HT-29 (cell line): ENCODE results near the gene MAOA. TPM values are rescaled to one million over a fixed set of nuclear protein-coding genes. Genes with fewer than 3 reads are reported as not detected.

ENCODE experiments used
- DNase-seq: peaks from one replicate; pipeline ENCODE4 v3.0.0-alpha.2; 2015; ENCODE audit warnings: low spot score
- total RNA-seq: library from RNA; depleted of rRNA; stranded (reverse); fragments of >200 nt; shearing (Covaris generic); gene quantifications from 2 replicates; pipeline ENCODE4 v1.2.3, GENCODE V29; 2014; rRNA removed

The MAOA gene
- 10.9 and 11.8 TPM in 2 replicates for total RNA-seq

GRCh38 chrX:43656005-43656494 lies at the start of gene MAOA:
MAOA (plus strand) TSS chrX:43656299; CDS start chrX:43656342, 43 bp downstream.
- DNase-seq, result peak; percentile 36

- no peak for DNase-seq
Observed at GRCh38 chrX:43612400-43612799, 43.7 kb upstream of the MAOA start.

GRCh38 chrX:43615660-43616059 lies 40.4 kb upstream of the MAOA start:
- DNase-seq, result no peak

- DNase-seq, result no peak
Observed at GRCh38 chrX:43618366-43619205, 37.5 kb upstream of the MAOA start.

- peak; percentile 9 for DNase-seq
Observed at GRCh38 chrX:43619861-43620260, 36.2 kb upstream of the MAOA start.

DNA sequence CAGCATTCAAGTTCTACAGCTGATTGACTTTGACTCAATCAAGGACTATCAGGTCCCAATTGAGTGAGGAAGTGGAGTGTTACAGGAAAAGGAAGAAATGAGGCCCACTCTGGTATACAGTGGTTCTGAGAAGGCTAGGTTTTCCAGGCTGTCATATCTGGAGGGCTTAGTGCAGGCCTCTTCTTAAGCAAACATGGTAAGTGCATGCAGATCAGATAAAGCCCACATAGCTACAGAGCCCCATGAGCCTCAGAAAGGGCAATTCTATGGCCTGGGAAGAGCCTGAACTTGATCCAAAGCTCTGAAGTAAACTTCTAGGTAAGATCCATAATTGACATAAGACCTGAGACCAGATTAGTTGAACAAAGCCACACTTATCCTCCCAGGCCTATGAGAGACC lies 29.0 kb upstream of the MAOA start:
- no peak for DNase-seq

- no peak for DNase-seq
Observed at GRCh38 chrX:43627669-43628068, 28.4 kb upstream of the MAOA start.

DNA sequence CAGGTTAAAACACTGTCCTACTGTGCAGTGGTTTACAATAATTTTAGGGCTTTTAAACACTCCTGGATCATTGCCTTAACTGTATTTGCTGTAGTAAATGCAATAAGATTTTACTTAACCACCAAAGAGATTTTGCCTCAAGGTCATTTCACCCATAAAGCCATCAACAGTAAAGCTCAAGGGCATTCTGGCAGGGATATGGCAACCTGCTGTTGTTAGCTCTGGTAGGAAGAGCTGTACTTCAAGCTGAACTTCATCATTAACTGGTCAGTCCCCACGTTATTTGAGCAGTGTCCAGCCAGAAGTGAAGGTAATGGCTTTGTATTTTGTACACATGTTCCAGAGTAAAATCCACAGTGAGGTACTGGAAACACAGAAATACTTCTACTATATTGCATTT lies 26.9 kb upstream of the MAOA start:
- DNase-seq, result no peak

DNA sequence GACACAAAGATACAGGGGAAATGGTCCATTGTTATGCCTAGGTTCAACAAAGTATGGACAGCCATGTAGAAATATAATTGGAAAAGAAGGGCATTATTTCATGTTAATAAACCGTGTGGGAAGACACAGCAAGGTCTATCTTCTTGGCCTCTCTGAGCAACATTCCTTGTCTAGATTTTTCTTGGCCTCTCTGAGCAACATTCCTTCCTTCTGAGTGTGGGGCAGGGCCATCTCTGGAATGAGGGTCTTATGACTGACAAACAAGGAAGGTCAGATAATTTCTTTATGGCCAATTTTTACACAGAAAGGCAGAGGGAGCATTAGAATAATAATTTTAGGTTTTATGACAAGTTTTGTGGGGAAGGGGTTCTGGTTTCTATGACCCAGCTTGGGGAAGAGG lies 24.3 kb upstream of the MAOA start:
- DNase-seq, result no peak

DNA sequence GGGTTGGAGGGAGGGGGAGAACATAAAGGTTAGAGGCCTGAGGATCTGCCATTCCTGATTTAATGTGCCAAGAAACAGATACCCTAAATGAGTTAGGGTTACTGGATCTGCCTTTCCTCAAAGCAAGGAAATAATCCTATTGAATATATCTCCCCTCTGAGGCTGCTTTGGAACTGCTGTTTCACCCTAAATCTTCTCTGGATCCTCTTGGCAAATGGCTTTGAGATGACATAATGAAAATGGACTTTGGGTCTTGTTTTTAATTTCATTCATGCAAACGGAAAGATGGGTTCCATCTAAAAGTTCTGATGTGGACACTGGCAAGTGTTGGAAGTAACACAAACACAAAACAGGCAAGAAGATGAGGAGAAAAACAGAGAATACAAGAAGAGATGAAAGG lies 23.0 kb upstream of the MAOA start:
- no peak for DNase-seq

GRCh38 chrX:43633757-43634156 lies 22.3 kb upstream of the MAOA start:
- no peak for DNase-seq

DNA sequence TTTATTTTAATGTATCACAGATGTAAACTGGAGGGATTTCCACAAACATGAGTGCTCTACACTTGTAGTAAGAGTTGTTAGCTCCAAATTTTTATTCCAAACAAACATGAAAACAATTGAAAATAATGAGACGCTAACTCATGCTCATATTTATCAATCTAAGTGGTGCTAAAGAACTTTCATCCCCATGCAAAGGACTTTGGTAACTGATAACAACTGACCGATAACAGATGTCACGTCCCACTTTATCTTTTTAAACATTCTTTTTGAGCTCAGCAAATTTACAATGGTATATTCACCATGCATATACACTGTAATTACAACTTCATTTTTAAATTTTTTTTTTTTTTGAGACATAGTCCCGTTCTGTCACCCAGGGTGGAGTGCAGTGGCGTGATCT lies 15.6 kb upstream of the MAOA start:
- no peak for DNase-seq

DNA sequence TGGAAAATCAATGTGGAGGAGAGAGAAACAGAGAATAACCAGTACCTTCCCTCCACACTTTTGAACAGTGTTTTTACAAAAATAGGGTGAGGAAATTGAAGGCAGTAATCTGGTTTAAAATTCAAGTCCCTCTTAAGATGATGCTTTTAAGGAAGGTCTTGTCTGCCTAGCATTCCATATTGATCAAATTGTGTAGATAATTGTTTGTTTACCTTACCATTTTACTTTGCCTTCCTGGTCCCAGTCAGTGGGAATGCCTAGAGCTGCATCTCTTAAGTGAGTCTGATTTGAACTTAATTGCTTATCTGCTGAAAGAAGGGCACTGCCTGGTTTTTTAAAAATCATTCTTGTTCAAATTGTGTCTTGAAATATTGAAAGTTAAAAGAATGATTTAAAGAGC lies 14.4 kb upstream of the MAOA start:
- DNase-seq, result no peak

DNA sequence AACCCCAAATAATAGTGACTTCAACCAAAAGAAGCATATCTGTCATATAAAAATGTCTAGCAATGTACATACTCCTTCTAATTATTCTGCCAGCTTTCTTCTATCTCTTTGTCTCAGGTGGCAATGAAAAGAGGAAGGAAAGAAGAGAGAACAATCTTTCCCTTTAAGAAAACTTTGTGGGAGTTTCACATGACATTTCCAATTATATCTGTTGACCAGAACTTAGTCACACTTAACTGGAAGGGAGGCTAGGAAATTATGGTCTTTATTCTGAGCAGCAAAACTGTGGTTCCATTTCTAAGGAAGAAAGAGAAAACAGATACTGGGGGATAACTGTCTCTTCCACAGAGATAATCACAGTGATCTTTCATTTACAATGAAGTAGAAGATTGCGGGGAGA lies 12.9 kb upstream of the MAOA start:
- DNase-seq, result no peak

DNA sequence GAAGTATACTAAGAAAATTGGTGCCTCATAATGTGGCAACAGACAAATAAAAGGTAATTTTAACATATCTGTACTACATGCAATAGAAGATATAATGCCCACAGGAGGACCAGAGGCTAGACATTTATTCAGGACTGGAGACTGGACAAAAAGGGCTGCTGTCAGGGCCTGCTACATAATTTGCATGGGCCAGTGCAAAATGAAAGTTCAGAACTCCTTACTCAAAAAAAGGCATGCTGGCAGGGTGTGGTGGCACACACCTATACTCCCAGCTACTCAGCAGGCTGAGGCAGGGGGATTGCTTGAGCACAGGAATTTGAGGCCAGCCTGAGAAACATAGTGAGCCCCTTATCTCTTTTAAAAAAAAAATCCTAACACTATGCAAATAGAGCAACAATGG lies 12.4 kb upstream of the MAOA start:
- DNase-seq, result no peak

DNA sequence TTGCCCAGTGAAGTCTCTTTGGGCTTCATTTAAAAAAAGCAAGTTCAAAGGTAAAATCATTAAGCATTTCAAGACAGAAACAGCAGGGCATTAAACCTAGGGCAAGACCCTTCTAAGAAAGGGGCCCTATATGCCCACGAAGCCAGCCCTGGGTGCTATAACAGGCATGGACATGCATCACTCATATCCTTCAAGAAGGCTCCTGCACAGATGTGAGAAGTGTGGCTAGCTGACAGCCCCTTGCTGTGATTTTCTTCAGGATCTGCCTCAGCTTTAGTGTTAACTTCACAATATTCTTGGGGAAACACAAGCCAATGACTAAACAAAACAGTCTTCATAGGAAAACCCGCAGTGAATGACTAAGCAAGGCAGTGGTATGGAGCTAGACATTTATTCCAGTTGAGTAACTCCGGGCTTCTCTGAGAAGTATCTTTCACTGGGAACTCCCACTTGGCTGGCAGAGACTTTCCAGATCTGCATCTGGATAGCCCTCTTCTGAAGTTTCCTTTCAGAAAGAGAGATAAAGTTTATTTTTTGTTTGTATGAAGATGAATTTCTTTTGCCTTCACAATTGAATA lies 11.9 kb upstream of the MAOA start:
- no peak for DNase-seq

GRCh38 chrX:43646800-43647199 lies 9.3 kb upstream of the MAOA start:
- DNase-seq, result no peak

GRCh38 chrX:43654431-43655150 lies 1.5 kb upstream of the MAOA start:
- DNase-seq, result peak; percentile 94

GRCh38 chrX:43655151-43656004 lies 721 bp upstream of the MAOA start:
- peak; percentile 49 for DNase-seq

- DNase-seq, result no peak
Observed at GRCh38 chrX:43657671-43658070, 1.6 kb downstream of the MAOA start.

DNA sequence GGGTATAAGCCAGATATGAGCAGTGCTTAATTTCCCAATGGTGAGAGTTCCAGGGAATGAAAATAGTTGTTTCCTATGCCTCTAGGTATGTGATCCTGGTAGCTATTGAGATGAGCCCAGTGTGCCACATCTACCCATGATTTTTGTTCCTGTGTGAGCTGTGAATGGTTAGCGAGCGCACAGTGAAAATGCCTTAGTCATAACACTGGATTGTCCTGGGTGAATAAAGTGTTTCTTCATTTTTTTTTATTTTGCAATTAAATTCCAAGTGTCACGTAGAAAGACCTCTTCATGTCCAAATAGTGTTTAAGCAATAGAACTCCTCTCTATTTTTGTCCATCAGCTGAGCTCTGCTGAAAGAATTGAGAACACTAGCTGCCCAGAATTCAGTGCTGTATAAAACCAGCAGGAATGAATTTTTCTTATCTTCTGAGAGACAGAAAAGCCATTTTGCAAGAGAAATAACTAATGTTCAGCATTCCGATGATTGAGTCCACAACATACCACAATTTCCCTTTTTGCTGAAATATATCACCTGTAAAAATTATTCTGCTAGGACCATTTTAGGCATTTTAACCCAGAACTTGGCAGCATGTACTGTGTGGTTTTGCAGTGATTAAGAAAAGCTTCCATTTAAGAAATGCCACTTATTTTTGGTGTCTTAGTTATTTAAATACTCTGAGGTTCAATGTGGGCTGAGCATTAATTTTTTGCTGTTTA lies 5.6 kb downstream of the MAOA start:
- no peak for DNase-seq
